GM19025 (cell line): ENCODE data around the gene OIT3.
"Not testable (repeated sequence)": the region's sequence is repeated elsewhere in the genome, so short reads cannot be mapped to it uniquely, and the experiment has no call there.

ENCODE experiments used
- ATAC-seq: cut with Tn5 transposase; IDR thresholded peaks from one replicate; pipeline ENCODE4 v1.9.1; 2021; ENCODE audit warnings: mild to moderate bottlenecking, low read depth, moderate library complexity; ENCODE audit not compliant: unreplicated experiment

Gene OIT3

GRCh38 chr10:72899545-72899944 lies 6.0 kb downstream of the OIT3 start:
- ATAC-seq, result no peak

- ATAC-seq, result not testable (repeated sequence)
Observed at GRCh38 chr10:72903941-72904446, 10.5 kb downstream of the OIT3 start.

GRCh38 chr10:72904806-72905205 lies 11.3 kb downstream of the OIT3 start:
- no peak for ATAC-seq

GRCh38 chr10:72906446-72906845 lies 12.9 kb downstream of the OIT3 start:
- ATAC-seq, result no peak

GRCh38 chr10:72910705-72911104 lies 17.2 kb downstream of the OIT3 start:
- no peak for ATAC-seq

- no peak for ATAC-seq
Observed at GRCh38 chr10:72911758-72912157, 18.2 kb downstream of the OIT3 start.

- no peak for ATAC-seq
Observed at GRCh38 chr10:72912736-72913135, 19.2 kb downstream of the OIT3 start.

GRCh38 chr10:72913287-72913686 lies 19.7 kb downstream of the OIT3 start:
- ATAC-seq, result no peak

- ATAC-seq, result not testable (repeated sequence)
Observed at GRCh38 chr10:72917201-72917600, 23.7 kb downstream of the OIT3 start.

GRCh38 chr10:72917803-72918332 lies 24.3 kb downstream of the OIT3 start:
- not testable (repeated sequence) for ATAC-seq

- ATAC-seq, result no peak
Observed at GRCh38 chr10:72918352-72918751, 24.8 kb downstream of the OIT3 start.

GRCh38 chr10:72921147-72921683 lies 27.7 kb downstream of the OIT3 start:
- not testable (repeated sequence) for ATAC-seq

- ATAC-seq, result no peak
Observed at GRCh38 chr10:72924351-72924750, 30.8 kb downstream of the OIT3 start.

- ATAC-seq, result no peak
Observed at GRCh38 chr10:72925951-72926465, 32.5 kb downstream of the OIT3 start.

- no peak for ATAC-seq
Observed at GRCh38 chr10:72927485-72927884, 33.9 kb downstream of the OIT3 start.

GRCh38 chr10:72928798-72929197 lies 35.3 kb downstream of the OIT3 start:
- no peak for ATAC-seq

- no peak for ATAC-seq
Observed at GRCh38 chr10:72930276-72930675, 36.7 kb downstream of the OIT3 start.

- ATAC-seq, result no peak
Observed at GRCh38 chr10:72932259-72933015, 38.9 kb downstream of the OIT3 start.

- no peak for ATAC-seq
Observed at GRCh38 chr10:72935361-72935760, 41.8 kb downstream of the OIT3 start.

GRCh38 chr10:72943498-72944234 lies 50.1 kb downstream of the OIT3 start:
- no peak for ATAC-seq

- ATAC-seq, result no peak
Observed at GRCh38 chr10:72946963-72947362, 53.4 kb downstream of the OIT3 start.
